Measurements from ENCODE around the gene AQP6. TPM values are rescaled to one million over a fixed set of nuclear protein-coding genes. Genes with fewer than 3 reads are reported as not detected.

The AQP6 gene, protein sequence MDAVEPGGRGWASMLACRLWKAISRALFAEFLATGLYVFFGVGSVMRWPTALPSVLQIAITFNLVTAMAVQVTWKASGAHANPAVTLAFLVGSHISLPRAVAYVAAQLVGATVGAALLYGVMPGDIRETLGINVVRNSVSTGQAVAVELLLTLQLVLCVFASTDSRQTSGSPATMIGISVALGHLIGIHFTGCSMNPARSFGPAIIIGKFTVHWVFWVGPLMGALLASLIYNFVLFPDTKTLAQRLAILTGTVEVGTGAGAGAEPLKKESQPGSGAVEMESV
- not detected in 2 replicates for total RNA-seq

DNA sequence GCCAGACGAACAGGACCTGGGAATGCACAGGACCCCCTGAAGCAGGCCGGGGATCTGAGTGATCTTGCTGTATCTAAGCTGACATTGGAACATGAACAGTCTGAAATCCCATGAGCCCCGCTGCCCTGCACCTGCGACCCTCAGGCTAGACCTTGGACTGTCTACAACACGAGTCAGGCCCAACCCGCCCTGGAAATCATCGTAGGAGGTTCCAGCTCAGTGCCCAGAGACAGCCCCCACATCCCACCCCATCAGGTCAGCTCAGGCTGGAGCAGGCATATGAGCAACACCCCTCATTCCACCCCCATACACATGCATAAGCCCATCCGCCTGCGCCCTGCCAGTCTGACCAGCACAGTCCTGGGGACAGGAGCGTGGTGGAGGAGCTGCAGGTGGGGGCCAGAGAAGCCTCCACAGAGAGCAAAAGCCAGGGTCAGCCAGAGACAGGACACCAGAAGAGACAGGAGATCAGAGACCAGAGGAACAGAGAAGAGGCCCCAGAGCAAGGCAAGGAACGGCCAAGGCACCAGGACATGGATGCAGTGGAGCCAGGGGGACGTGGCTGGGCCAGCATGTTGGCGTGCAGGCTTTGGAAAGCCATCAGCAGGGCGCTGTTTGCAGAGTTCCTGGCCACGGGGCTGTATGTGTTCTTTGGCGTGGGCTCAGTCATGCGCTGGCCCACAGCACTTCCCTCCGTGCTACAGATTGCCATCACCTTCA lies at the start of gene AQP6:
Gene AQP6, plus strand, starts transcription at position 307 of the 720 bp plus-strand sequence. Its CDS starts 227 bp downstream, at position 534.
- intact Hi-C loops (cut with micrococcal nuclease), result no loop called here

GRCh38 chr12:49923035-49923644 lies 49.6 kb upstream of the AQP6 start:
- intact Hi-C loops (cut with micrococcal nuclease), result no loop called here

- intact Hi-C loops (cut with micrococcal nuclease), result no loop called here
Measured at GRCh38 chr12:49923880-49924556, 48.7 kb upstream of the AQP6 start.

DNA sequence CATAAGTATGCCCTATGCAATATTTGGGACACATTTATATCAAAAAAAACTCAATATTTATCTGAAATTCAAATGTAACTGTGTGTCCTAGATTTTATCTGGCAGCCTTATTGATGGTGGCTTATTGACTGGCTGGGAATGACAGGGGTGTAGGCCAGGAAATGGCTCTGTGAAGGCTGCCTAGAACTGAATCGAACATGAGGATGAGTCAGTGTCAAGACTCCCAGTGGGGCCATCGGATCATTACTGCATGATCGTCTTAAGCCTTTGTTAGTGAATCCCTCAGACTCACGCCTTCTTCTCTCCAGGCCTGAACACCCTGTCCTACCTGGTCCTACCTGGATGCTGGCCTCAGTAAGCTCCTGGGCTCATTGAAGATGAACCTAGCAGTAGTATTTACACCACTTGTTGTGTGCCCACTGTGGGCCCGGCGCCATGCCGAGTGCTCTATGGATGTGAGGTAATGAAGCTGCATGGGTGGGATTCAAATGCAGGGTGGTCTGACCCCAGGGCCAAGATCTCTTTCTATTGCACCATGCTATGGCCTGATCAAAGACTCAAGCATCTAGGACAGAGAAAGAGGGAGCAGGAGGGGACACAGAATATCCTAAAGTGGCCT lies 48.0 kb upstream of the AQP6 start:
- intact Hi-C loops (cut with micrococcal nuclease), result no loop called here

GRCh38 chr12:49925433-49926204 lies 47.1 kb upstream of the AQP6 start:
- intact Hi-C loops (cut with micrococcal nuclease), result no loop called here

GRCh38 chr12:49928471-49928870 lies 44.3 kb upstream of the AQP6 start:
- intact Hi-C loops (cut with micrococcal nuclease), result no loop called here

GRCh38 chr12:49929581-49929980 lies 43.2 kb upstream of the AQP6 start:
- intact Hi-C loops (cut with micrococcal nuclease), result no loop called here

DNA sequence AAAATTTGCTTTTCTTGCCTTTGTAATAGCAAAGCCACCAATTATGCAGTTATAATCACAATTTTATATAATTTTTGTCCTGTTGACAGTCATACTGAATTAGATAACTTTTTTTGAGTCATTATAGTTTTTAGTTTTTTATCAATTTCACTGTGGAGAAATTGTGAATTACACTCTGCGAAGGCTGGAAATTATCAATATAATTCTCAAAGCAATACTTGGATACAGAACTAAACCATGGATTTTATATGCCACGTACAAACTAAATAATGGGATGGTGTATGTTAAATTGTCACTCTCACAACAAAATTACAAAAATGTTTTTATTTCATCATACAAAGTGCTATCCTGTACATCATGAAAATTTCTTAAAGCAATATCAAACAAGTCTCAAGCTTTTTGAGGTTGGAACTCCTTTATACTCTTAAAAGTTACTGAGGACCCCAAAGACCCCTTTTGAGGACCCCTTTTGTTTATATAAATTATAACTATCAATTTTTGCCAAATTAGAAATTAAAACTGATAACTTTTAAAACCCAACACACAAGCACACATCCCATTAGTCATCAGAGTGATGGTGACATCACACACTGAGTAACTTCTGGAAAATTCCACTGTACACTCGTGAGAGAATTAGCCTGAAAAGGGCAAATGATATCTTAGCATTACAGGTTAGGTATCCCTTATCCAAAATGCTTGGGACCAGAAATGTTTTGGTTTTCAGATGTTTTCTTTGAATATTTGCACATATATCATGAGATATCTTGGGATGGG lies 42.0 kb upstream of the AQP6 start:
- intact Hi-C loops (cut with micrococcal nuclease), result no loop called here

DNA sequence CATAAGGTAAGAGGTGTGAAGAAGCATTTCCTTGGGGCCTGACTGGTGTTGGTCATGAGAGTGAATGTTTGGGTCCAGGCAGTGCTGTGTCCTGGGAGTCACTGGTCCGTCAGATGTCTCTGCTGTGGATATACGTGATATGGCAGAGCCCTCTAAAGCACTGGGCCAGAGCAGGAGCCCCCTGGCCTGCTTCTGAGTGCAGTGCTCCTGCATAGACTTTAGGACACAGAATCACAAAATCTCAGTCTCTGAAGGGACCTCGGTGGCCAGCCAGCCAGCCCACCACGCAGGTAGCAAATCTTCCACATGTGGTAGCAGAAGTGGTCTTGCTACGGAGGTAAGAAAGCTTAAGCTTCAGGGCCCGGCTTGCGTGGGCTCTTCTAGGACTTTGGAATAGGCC lies 40.7 kb upstream of the AQP6 start:
- intact Hi-C loops (cut with micrococcal nuclease), result no loop called here

- intact Hi-C loops (cut with micrococcal nuclease), result no loop called here
Measured at GRCh38 chr12:49932533-49933130, 40.1 kb upstream of the AQP6 start.

- intact Hi-C loops (cut with micrococcal nuclease), result no loop called here
Measured at GRCh38 chr12:49933796-49934195, 39.0 kb upstream of the AQP6 start.

- intact Hi-C loops (cut with micrococcal nuclease), result no loop called here
Measured at GRCh38 chr12:49934505-49934904, 38.2 kb upstream of the AQP6 start.

GRCh38 chr12:49936925-49937324 lies 35.8 kb upstream of the AQP6 start:
- intact Hi-C loops (cut with micrococcal nuclease), result no loop called here

DNA sequence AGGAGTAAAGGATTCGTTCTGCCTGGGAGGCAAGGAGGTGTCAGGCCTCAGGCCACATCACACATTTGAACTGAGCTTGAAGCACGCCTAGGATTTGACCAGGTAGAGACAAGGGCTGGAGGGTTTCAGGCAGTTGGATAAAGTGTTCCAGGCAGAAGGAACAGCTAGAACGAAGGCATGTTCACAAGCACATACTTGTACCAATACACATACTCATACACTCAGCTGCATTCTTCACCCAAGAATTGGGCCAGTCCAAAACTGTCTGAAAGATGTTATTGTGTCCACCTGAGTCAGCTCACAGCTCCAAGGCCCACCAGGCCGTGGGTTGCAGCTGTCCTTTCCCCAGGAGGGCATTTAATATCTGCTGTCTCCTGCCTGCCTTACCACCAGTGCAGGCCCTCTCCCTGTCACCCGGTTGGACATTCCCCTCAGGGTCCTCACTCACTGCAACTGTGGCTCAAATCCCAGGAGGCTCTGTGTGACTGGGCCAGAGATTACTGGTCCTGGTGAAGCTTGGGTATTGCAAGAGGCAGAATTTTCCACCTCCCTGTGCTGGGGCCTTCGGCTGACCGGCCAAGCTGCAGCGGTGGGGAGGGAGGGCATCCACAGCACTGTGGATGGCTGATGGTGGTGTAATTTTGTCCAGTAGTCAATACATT lies 35.0 kb upstream of the AQP6 start:
- intact Hi-C loops (cut with micrococcal nuclease), result no loop called here

GRCh38 chr12:49939307-49939706 lies 33.4 kb upstream of the AQP6 start:
- intact Hi-C loops (cut with micrococcal nuclease), result no loop called here

DNA sequence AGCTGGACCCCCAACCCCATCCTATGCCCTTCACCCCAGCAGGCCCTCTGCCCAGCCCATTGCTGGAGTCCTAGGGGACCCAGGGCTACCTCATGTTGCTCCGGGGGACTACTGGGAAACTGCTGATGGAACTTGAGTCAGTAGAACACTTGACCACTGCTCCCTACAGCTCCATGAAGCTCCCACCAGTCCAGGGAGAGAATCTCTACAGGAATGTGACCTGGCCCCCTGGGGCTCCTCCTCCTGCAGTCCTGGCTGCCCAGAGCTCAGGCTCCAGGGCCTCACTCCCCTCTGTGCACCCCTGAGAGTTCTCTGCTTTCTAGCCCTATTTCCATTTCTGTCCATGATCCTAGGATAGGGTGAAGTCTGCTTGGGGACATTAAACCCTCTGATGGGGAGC lies 33.0 kb upstream of the AQP6 start:
- intact Hi-C loops (cut with micrococcal nuclease), result no loop called here

DNA sequence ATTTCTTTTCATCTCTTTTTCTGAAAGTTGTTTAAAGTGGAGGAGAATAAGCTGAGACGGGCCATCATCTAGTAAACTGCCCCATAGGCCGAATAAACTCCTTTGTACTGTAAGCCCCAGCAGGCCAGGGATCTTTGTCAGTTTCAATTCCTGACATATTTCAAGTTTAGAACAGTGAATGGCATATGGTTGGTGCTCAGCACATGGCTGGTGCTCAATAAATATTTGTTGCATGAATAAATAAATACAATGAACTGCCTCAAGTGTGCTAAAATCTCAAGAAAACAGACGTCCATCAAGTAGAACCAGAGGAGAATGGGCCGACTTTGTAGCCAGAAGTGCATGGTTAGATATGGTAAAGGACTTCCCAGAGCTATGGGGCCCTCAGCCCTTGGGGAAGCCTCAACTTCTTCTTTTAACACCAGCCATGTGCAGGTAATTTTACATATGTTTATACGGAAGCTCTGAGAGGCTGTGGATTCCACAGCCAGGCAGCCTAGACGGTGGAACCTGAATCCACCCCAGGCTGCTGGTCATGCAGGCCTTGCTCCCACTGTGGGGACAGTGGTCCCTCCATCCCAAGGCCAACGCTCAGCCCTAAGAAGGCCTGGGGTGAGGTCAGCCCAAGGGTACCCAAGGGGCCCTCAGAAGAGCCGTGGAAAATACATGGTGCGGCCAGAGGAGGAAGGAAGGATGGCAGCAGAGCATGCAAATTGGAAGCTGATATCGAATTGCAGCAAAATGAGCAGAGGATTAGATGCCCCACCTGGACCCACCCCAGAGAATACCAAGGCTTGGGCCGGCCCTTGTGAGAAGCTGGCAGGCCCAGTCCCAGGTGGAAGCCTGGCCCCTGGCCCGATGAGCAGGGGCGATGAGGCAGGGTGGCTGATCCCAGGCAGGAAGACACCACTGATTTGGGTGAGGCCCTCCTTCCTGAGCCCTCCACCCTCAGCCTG lies 30.9 kb upstream of the AQP6 start:
- intact Hi-C loops (cut with micrococcal nuclease), result no loop called here

DNA sequence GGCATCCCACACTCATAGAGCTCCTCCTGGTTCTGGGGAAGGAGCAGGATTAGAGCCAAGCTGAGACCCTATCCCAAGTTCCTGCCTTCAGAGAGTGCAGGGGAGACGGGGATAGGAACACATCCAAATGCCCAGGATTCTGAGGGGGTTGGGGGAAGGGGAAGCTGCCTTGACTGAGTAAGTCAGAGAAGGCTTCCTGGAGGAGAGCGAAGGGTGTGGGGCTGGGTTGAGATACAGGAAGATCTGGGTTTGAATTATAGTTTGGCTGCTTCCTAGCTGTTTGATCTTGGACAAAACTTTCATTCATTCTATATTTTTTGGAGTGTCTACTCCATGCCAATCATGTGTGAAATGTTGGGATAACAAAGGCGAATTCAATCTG lies 30.2 kb upstream of the AQP6 start:
- intact Hi-C loops (cut with micrococcal nuclease), result no loop called here

Measured in T-helper 2 cell treated with Interferon-gamma antibody and Interleukin-4, amounts not matched to agents 100 ng/mL and 5 ng/mL, for 36 hours (primary cell).